ENCODE data around the gene FBXO2.

FBXO2 gene

DNA sequence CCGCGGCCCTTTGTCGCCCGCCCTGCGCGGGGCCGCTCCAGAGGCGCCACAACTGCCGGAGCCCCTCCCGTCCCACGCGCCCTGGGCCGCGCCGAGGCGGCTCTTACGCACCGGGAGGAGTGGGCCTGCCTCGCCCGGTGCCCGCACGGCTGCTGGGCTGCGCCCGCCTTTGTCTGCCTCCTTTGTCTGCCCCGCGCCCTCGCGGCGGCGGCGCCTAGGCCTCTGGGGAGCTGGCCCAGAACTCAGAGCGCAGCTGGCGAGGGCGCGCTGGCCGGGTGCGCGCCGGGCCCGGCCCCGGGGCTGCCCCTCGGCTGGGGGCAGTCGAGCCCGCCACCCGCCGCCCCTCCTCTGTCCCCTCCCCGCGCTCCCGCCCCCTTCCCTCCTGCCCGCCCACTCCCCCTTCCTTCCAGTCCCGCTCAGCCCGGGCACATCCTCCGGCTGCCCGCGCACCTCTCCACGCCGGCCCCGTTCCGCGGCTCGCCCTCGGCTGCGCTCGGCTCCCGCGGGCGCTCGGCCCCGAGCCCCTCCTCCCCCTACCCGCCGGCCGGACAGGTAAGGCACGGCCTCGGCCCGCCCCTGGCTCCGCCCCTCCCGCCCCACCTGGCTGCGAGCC lies 37.2 kb upstream of the FBXO2 start, which contains the start of gene DRAXIN:
DRAXIN (plus strand) TSS at position 409 of the 613 bp plus-strand sequence. CDS start 14,549 bp downstream, outside the sequence.
- TF ChIP-seq TAF1 (IDR thresholded peaks at IDR 0.05; ENCODE audit: low read depth) (no peak), CREB1 (IDR thresholded peaks at IDR 0.05; ENCODE audit: low read depth) (no peak), NFIC (IDR thresholded peaks at IDR 0.05) (no peak), ZBTB7A (IDR thresholded peaks at IDR 0.05; ENCODE audit: low read depth) (no peak), TCF12 (IDR thresholded peaks at IDR 0.05; ENCODE audit: low read depth) (no peak), TEAD4 (IDR thresholded peaks at IDR 0.05) (no peak), CEBPB (IDR thresholded peaks at IDR 0.05) (no peak), EGR1 (IDR thresholded peaks at IDR 0.05) (no peak), FOXM1 (IDR thresholded peaks at IDR 0.05; ENCODE audit: borderline replicate concordance, low read depth) (no peak), EP300 (IDR thresholded peaks at IDR 0.05; ENCODE audit: borderline replicate concordance) (no peak)
- TF ChIP-seq, protein P1, sequence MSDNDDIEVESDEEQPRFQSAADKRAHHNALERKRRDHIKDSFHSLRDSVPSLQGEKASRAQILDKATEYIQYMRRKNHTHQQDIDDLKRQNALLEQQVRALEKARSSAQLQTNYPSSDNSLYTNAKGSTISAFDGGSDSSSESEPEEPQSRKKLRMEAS (IDR thresholded peaks at IDR 0.05) = no peak
- TF ChIP-seq, protein P2, sequence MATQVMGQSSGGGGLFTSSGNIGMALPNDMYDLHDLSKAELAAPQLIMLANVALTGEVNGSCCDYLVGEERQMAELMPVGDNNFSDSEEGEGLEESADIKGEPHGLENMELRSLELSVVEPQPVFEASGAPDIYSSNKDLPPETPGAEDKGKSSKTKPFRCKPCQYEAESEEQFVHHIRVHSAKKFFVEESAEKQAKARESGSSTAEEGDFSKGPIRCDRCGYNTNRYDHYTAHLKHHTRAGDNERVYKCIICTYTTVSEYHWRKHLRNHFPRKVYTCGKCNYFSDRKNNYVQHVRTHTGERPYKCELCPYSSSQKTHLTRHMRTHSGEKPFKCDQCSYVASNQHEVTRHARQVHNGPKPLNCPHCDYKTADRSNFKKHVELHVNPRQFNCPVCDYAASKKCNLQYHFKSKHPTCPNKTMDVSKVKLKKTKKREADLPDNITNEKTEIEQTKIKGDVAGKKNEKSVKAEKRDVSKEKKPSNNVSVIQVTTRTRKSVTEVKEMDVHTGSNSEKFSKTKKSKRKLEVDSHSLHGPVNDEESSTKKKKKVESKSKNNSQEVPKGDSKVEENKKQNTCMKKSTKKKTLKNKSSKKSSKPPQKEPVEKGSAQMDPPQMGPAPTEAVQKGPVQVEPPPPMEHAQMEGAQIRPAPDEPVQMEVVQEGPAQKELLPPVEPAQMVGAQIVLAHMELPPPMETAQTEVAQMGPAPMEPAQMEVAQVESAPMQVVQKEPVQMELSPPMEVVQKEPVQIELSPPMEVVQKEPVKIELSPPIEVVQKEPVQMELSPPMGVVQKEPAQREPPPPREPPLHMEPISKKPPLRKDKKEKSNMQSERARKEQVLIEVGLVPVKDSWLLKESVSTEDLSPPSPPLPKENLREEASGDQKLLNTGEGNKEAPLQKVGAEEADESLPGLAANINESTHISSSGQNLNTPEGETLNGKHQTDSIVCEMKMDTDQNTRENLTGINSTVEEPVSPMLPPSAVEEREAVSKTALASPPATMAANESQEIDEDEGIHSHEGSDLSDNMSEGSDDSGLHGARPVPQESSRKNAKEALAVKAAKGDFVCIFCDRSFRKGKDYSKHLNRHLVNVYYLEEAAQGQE (IDR thresholded peaks at IDR 0.05; ENCODE audit: low read depth) = no peak

DNA sequence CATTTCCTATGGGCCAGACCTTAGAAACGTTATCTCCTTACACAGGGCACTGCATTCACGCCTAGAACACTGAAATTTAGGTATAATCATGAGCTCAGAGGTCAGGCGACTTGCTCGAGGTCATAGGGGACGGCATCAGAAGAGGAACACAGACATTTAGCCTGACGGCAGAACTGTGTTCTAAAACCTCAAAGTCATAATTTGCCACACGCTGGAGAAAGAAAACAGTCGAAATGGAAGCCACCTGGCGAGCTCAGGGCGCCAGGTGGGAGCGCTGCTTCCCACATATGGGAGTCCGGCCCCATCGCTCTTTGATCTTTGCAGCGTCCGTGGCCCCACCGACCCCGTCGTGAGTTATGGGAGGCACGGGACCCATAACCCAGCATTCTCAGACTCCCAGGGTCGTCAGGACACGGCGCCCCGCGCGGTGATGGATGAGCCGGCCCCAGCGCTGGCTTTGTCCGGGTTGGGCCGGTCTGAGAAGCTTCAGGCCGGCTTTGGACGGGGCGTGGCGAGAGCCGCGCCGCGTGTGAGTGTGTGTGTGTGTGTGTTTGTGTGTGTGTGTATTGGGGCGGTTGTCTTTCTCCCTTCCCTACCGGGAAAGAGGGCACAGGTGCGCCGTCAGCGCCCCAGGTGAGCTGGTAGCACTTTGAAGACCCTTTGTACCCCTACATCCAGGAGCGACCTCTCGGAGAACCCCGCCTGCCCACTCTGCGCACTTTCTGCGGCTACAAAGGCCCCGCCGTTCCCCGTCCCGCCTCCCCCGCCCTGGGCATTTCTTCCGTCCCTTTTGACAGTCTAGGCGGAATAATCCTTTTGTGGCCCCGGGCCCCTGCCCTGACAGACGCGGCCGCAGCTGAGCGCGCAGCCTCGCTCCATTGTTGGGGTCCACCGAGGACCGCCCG lies 36.4 kb upstream of the FBXO2 start:
- TF ChIP-seq EGR1 (IDR thresholded peaks at IDR 0.05) (no peak), FOXM1 (IDR thresholded peaks at IDR 0.05; ENCODE audit: borderline replicate concordance, low read depth) (no peak), CEBPB (IDR thresholded peaks at IDR 0.05) (no peak), RAD21 (IDR thresholded peaks at IDR 0.05; ENCODE audit: low read depth) (no peak), TEAD4 (IDR thresholded peaks at IDR 0.05) (no peak), TAF1 (IDR thresholded peaks at IDR 0.05; ENCODE audit: low read depth) (no peak)
- TF ChIP-seq, protein P3, sequence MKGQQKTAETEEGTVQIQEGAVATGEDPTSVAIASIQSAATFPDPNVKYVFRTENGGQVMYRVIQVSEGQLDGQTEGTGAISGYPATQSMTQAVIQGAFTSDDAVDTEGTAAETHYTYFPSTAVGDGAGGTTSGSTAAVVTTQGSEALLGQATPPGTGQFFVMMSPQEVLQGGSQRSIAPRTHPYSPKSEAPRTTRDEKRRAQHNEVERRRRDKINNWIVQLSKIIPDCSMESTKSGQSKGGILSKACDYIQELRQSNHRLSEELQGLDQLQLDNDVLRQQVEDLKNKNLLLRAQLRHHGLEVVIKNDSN (IDR thresholded peaks at IDR 0.05) = no peak

DNA sequence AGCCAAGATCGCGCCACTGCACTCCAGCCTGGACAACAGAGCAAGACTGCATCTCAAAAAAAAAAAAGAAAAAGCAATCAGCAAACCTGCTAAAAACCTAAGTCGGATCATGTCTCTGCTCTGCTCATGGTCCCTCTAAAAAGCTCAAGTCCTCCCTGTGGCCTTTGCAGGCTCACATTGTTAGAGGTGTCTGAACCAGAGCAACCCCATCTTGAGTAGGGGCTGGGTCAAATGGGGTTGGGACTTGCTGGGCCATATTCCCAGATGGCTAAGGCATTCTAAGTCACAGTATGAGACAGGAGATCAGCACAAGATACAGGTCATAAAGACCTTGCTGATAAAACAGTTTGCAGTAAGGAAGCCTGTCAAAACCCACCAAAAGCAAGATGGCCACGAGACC lies 34.3 kb upstream of the FBXO2 start:
- TF ChIP-seq YY1 (IDR thresholded peaks at IDR 0.05; ENCODE audit: low read depth) (no peak), EGR1 (IDR thresholded peaks at IDR 0.05) (no peak), NFIC (IDR thresholded peaks at IDR 0.05) (no peak), TCF12 (IDR thresholded peaks at IDR 0.05; ENCODE audit: low read depth) (no peak), TEAD4 (IDR thresholded peaks at IDR 0.05) (no peak), EP300 (IDR thresholded peaks at IDR 0.05; ENCODE audit: borderline replicate concordance) (no peak), FOXM1 (IDR thresholded peaks at IDR 0.05; ENCODE audit: borderline replicate concordance, low read depth) (no peak)
- TF ChIP-seq, protein P1 (IDR thresholded peaks at IDR 0.05) = no peak
- TF ChIP-seq, protein P3 (IDR thresholded peaks at IDR 0.05) = no peak
- TF ChIP-seq, protein P2 (IDR thresholded peaks at IDR 0.05; ENCODE audit: low read depth) = no peak

DNA sequence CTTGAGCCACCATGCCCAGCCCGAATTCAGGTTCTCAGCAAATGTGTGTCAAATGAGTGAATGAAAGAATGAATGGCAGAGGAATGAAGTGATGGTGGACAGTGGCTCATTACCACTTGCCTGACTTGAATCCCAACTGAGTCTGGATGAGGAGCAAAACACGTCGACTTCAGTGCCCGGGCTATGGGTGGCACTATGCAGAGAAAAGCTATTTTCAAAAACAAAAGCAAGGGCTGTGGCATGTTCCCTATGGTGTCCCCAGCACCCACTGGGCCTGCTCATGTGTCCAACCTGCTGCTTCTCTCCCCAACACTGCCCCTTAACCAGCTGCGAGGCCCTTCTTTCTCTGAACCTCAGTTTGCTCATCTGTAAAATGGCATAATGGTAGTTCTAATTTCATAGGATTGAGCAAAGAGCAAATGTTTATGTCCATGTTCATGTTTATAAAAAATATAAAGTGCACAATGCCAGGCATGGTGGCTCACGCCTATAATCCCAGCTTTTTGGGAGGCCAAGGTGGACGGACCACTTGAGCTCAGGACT lies 31.1 kb upstream of the FBXO2 start:
- TF ChIP-seq TCF12 (IDR thresholded peaks at IDR 0.05; ENCODE audit: low read depth) (no peak), TAF1 (IDR thresholded peaks at IDR 0.05; ENCODE audit: low read depth) (no peak), TEAD4 (IDR thresholded peaks at IDR 0.05) (no peak), RAD21 (IDR thresholded peaks at IDR 0.05; ENCODE audit: low read depth) (no peak), EGR1 (IDR thresholded peaks at IDR 0.05) (no peak), CREB1 (IDR thresholded peaks at IDR 0.05; ENCODE audit: low read depth) (no peak), EP300 (IDR thresholded peaks at IDR 0.05; ENCODE audit: borderline replicate concordance) (no peak), CEBPB (IDR thresholded peaks at IDR 0.05) (no peak), FOXM1 (IDR thresholded peaks at IDR 0.05; ENCODE audit: borderline replicate concordance, low read depth) (no peak), ZBTB7A (IDR thresholded peaks at IDR 0.05; ENCODE audit: low read depth) (no peak), NFIC (IDR thresholded peaks at IDR 0.05) (no peak), YY1 (IDR thresholded peaks at IDR 0.05; ENCODE audit: low read depth) (no peak)
- TF ChIP-seq, protein P2 (IDR thresholded peaks at IDR 0.05; ENCODE audit: low read depth) = no peak
- TF ChIP-seq, protein P1 (IDR thresholded peaks at IDR 0.05) = no peak
- TF ChIP-seq, protein P3 (IDR thresholded peaks at IDR 0.05) = no peak
